ENCODE data around the gene MPDU1. TPM values are rescaled to one million over a fixed set of nuclear protein-coding genes. Genes with fewer than 3 reads are reported as not detected.
"Not testable (repeated sequence)": the region's sequence is repeated elsewhere in the genome, so short reads cannot be mapped to it uniquely, and the experiment has no call there.

The MPDU1 gene
- total and polyA plus RNA-seq, 12 donors: 65.9 to 267 (median 114) TPM

DNA sequence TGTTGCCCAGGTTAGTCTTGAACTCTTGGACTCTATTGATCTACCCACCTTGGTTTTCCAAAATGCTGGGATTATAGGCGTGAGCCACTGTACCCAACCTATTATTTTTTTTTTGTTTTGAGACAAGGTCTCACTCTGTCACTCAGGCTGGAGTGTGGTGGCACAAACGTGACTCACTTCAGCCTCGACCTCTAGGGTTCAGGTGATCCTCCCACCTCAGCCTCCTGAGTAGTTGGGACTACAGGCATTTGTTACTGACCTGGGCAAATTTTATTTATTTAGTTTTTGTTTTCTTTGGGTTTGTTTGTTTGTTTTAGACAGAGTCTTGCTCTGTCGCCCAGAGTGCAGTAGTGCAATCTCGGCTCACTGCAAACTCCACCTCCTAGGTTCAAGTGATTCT, 40.0 kb downstream of the MPDU1 start:
- Histone ChIP-seq H3K36me3 (replicated peaks in 1 of 2) (no peaks in the 10 kb centered on the region), H3K4me3 (no peak overlapping the region), H3K9me3 (replicated peaks in 1 of 3) (no peaks in the 10 kb centered on the region), H3K27ac (no peak overlapping the region), H3K27me3 (no peaks in the 10 kb centered on the region), H3K4me1 (replicated peaks in 1 of 2) (peaks cover 17% of the 10 kb centered on the region in 2 donors)
- 74 to 80% (median 78%) methylated on average over 5 of the region's 5 CpGs for WGBS, 4 donors
- intact Hi-C loops (cut with DNase I): no loop called here
- no peak for TF ChIP-seq POLR2A (IDR thresholded peaks at IDR 0.05)
- TF ChIP-seq, protein P1, sequence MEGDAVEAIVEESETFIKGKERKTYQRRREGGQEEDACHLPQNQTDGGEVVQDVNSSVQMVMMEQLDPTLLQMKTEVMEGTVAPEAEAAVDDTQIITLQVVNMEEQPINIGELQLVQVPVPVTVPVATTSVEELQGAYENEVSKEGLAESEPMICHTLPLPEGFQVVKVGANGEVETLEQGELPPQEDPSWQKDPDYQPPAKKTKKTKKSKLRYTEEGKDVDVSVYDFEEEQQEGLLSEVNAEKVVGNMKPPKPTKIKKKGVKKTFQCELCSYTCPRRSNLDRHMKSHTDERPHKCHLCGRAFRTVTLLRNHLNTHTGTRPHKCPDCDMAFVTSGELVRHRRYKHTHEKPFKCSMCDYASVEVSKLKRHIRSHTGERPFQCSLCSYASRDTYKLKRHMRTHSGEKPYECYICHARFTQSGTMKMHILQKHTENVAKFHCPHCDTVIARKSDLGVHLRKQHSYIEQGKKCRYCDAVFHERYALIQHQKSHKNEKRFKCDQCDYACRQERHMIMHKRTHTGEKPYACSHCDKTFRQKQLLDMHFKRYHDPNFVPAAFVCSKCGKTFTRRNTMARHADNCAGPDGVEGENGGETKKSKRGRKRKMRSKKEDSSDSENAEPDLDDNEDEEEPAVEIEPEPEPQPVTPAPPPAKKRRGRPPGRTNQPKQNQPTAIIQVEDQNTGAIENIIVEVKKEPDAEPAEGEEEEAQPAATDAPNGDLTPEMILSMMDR (IDR thresholded peaks at IDR 0.05): no peak
- DNase-seq: no peak

DNA sequence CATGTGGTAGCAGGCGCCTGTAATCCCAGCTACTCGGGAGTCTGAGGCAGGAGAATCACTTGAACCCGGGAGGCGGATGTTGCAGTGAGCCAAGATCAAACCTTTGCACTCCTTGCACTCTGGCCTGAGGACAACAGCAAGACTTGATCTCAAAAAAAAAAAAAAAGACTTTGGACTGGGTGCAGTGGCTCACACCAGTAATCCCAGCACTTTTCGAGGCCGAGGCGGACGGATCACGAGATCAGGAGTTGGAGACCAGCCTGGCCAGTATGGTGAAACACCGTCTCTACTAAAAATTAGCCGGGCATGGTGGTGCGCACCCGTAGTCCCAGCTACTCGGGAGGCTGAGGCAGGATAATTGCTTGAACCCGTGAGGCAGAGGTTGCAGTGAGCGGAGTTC, 42.1 kb downstream of the MPDU1 start:
- H3K27me3 ChIP-seq; H3K9me3 ChIP-seq (replicated peaks in 1 of 3); H3K27ac ChIP-seq; DNase-seq; H3K36me3 ChIP-seq (replicated peaks in 1 of 2); intact Hi-C loops (cut with DNase I); H3K4me3 ChIP-seq: not testable (repeated sequence)
- peaks cover 17% of the 10 kb centered on the region in 2 donors for H3K4me1 ChIP-seq (replicated peaks in 1 of 2)
- WGBS, 4 donors: 92 to 95% (median 95%) methylated on average over 16 of the region's 16 CpGs

DNA sequence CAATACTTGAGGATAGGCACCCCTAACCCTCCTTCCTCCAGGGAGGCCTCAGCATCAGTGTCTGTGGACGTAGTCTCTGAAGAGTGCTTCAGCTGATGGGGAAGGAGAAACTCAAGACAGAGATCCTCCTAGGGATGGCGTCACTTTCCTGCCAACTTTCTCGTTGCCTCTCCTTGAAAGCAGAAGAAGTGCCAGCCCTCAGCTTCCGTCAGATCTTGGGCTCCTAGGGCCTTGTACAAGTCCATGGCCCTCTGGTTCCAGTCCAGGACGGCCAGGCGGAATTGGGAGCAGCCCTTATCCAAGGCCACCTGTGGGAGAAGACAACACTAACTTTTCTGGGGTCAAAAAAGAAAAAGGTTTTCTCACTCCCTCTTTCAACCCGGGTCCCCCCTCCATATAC, 42.7 kb downstream of the MPDU1 start:
- WGBS, 4 donors: 30 to 41% (median 39%) methylated on average over 7 of the region's 7 CpGs
- no peaks in the 10 kb centered on the region for H3K27me3 ChIP-seq
- peaks cover 17% of the 10 kb centered on the region in 2 donors for H3K4me1 ChIP-seq (replicated peaks in 1 of 2)
- peak overlapping the region in 2 of 4 donors; percentile 97 to 99 for H3K4me3 ChIP-seq
- peak overlapping the region; percentile 88 to 99 (median 96) for H3K27ac ChIP-seq
- TF ChIP-seq, protein P1 (IDR thresholded peaks at IDR 0.05): no peak
- peak in 1 of 2 donors; percentile 27 for TF ChIP-seq POLR2A (IDR thresholded peaks at IDR 0.05)
- no peaks in the 10 kb centered on the region for H3K36me3 ChIP-seq (replicated peaks in 1 of 2)
- intact Hi-C loops (cut with DNase I): no loop called here
- H3K9me3 ChIP-seq (replicated peaks in 1 of 3): no peaks in the 10 kb centered on the region
- peak; percentile 47 to 76 (median 70) for DNase-seq

DNA sequence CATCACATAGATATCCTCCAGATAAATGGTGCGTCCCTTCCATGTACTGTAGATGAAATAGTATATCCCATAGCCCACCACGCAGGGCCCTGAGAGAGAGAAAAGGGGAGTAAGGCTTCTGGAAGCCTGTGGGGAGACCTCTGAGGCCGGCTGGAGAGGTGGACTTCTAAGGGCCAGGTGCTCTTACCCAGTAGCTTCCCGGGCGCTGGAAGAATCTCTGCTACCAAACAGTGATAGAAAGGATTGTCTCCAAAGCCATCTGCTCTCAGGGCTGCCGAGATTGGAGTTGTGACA, 43.3 kb downstream of the MPDU1 start:
- TF ChIP-seq POLR2A (IDR thresholded peaks at IDR 0.05): no peak
- TF ChIP-seq, protein P1 (IDR thresholded peaks at IDR 0.05): no peak
- intact Hi-C loops (cut with DNase I): no loop called here
- Histone ChIP-seq H3K27ac (peak overlapping the region; percentile 88 to 99 (median 96)), H3K4me1 (replicated peaks in 1 of 2) (peaks cover 17% of the 10 kb centered on the region in 2 donors), H3K36me3 (replicated peaks in 1 of 2) (no peaks in the 10 kb centered on the region), H3K4me3 (peak overlapping the region in 3 of 4 donors; percentile 91 to 99 (median 97)), H3K9me3 (replicated peaks in 1 of 3) (no peaks in the 10 kb centered on the region), H3K27me3 (no peaks in the 10 kb centered on the region)
- 6 to 14% (median 8%) methylated on average over 6 of the region's 6 CpGs for WGBS, 4 donors
- DNase-seq: no peak

Measured in adrenal gland (tissue), 12 donors.